Rectal smooth muscle tissue (tissue), 1 donor: Measurements from ENCODE around the gene CPSF4L.

Experiments
- H3K27ac ChIP-seq: one replicate; pipeline ENCODE4 v1.7.0; 2013; ENCODE audit warnings: low read depth, low read length, inconsistent platforms
- H3K27me3 ChIP-seq: one replicate; pipeline ENCODE4 v1.7.0; 2013; ENCODE audit warnings: low read length; ENCODE audit not compliant: control insufficient read depth, insufficient read depth
- H3K36me3 ChIP-seq: one replicate; pipeline ENCODE4 v1.7.0; 2013; ENCODE audit warnings: low read length; ENCODE audit not compliant: control insufficient read depth, insufficient read depth
- H3K4me1 ChIP-seq: one replicate; pipeline ENCODE4 v1.7.0; 2013; ENCODE audit warnings: low read length; ENCODE audit not compliant: control insufficient read depth, insufficient read depth
- H3K4me3 ChIP-seq: one replicate; pipeline ENCODE4 v1.7.0; 2013; ENCODE audit warnings: low read length
- H3K9ac ChIP-seq: one replicate; pipeline ENCODE4 v1.7.0; 2013; ENCODE audit warnings: low read length

CPSF4L gene

GRCh38 chr17:73199751-73200317 lies 61.8 kb downstream of the CPSF4L start:
- Histone ChIP-seq H3K9ac (no peak overlapping the region), H3K36me3 (peaks cover 53% of the 10 kb centered on the region), H3K27ac (no peak overlapping the region), H3K27me3 (no peaks in the 10 kb centered on the region), H3K4me1 (no peaks in the 10 kb centered on the region), H3K4me3 (no peak overlapping the region)

GRCh38 chr17:73198930-73199260 lies 62.8 kb downstream of the CPSF4L start:
- Histone ChIP-seq H3K4me3 (no peak overlapping the region), H3K27me3 (no peaks in the 10 kb centered on the region), H3K36me3 (peaks cover 50% of the 10 kb centered on the region), H3K4me1 (peaks cover 1% of the 10 kb centered on the region), H3K9ac (no peak overlapping the region), H3K27ac (no peak overlapping the region)
